H1 (cell line): ENCODE data around the gene SLC2A10. TPM values are rescaled to one million over a fixed set of nuclear protein-coding genes. Genes with fewer than 3 reads are reported as not detected.

Experiments used
- CTCF ChIA-PET: fragments of 300-600 bp; sonication (Branson Sonifier 250); formaldehyde crosslinking; loops from one replicate; lab custom pipeline; 2021; ENCODE audit not compliant: partially characterized antibody; lab: Charles Lee
- POLR2A ChIA-PET: fragments of 300-600 bp; sonication (Branson Sonifier 250); formaldehyde crosslinking; loops from one replicate; lab custom pipeline; 2021; ENCODE audit warnings: inconsistent platforms; ENCODE audit not compliant: partially characterized antibody; lab: Charles Lee
- DNase-seq, 2 experiments: peaks; one replicate each; pipeline versions ENCODE4 v3.0.0 to v3.0.0-alpha.2; 2010 to 2022; ENCODE audit warnings: low spot score in 2 of 2, low read depth in 1 of 2, mixed read lengths in 1 of 2
- FAIRE-seq: peaks from 2 replicates; lab custom pipeline; 2011; peaks lifted over from hg19 to GRCh38; lab: Jason Lieb, UNC
- H2AFZ ChIP-seq: 2 replicates; pipeline ENCODE4 v1.8.1; 2012; ENCODE audit warnings: low read length, inconsistent platforms
- H2AK5ac ChIP-seq: 2 replicates; pipeline ENCODE4 v1.6.1; 2013; ENCODE audit warnings: low read depth, low read length
- H2BK120ac ChIP-seq: replicated peaks from 2 replicates; pipeline ENCODE3; 2013; ENCODE audit warnings: low read depth, low read length, inconsistent platforms
- H2BK12ac ChIP-seq: 2 replicates; pipeline ENCODE4 v1.6.1; 2013; ENCODE audit warnings: low read depth, low read length
- H2BK15ac ChIP-seq: 2 replicates; pipeline ENCODE4 v1.6.1; 2013; ENCODE audit warnings: low read length
- H2BK20ac ChIP-seq: 2 replicates; pipeline ENCODE4 v1.6.1; 2013; ENCODE audit warnings: low read length
- H2BK5ac ChIP-seq: 2 replicates; pipeline ENCODE4 v1.6.1; 2013; ENCODE audit warnings: low read depth, low read length
- H3K14ac ChIP-seq: 2 replicates; pipeline ENCODE4 v1.6.1; 2013; ENCODE audit warnings: inconsistent platforms; ENCODE audit not compliant: insufficient read length
- H3K18ac ChIP-seq: 2 replicates; pipeline ENCODE4 v1.6.1; 2013; ENCODE audit warnings: low read length; ENCODE audit errors: extremely low read depth
- H3K23ac ChIP-seq: 2 replicates; pipeline ENCODE4 v1.6.1; 2013; ENCODE audit warnings: inconsistent platforms; ENCODE audit not compliant: insufficient read length
- H3K23me2 ChIP-seq: 2 replicates; pipeline ENCODE4 v1.6.1; 2013; ENCODE audit warnings: low read depth, low read length
- H3K27ac ChIP-seq: 2 replicates; pipeline ENCODE4 v1.6.1; 2011; ENCODE audit warnings: low read depth, low read length, inconsistent platforms
- H3K27me3 ChIP-seq, 4 experiments: replicated peaks in 1 of 4; 1 replicate in 1 of 4; 2 replicates in 3 of 4; pipeline versions ENCODE4 v1.6.1 to v1.8.1; 2011 to 2013; ENCODE audit warnings: low read length in 3 of 4, mild to moderate bottlenecking in 3 of 4, inconsistent platforms in 2 of 4, mixed read lengths in 2 of 4, moderate library complexity in 1 of 4; ENCODE audit not compliant: control insufficient read depth in 3 of 4, insufficient read depth in 3 of 4; ENCODE audit errors: extremely low read depth in 1 of 4
- H3K36me3 ChIP-seq, 4 experiments: 2 replicates each; pipeline versions ENCODE4 v1.6.1 to v1.8.1; 2011 to 2013; ENCODE audit warnings: mild to moderate bottlenecking in 4 of 4, low read length in 3 of 4, moderate library complexity in 2 of 4, control low read depth in 1 of 4, inconsistent platforms in 1 of 4; ENCODE audit not compliant: insufficient read depth in 4 of 4, control insufficient read depth in 2 of 4
- H3K4ac ChIP-seq: replicated peaks from 2 replicates; pipeline ENCODE3; 2013; ENCODE audit warnings: low read length, low read depth, mixed read lengths, inconsistent platforms; ENCODE audit not compliant: insufficient read length
- H3K4me1 ChIP-seq, 4 experiments: replicated peaks in 1 of 4; 1 replicate in 1 of 4; 2 replicates in 3 of 4; pipeline versions ENCODE4 v1.6.1 to v1.8.1; 2011 to 2013; ENCODE audit warnings: low read length in 3 of 4, inconsistent platforms in 2 of 4, mixed read lengths in 1 of 4; ENCODE audit not compliant: insufficient read depth in 4 of 4, control insufficient read depth in 3 of 4
- H3K4me2 ChIP-seq, 2 experiments: 2 replicates each; pipeline versions ENCODE4 v1.6.1 to v1.8.1; 2011 to 2013; ENCODE audit warnings: low read depth in 2 of 2, low read length in 2 of 2, control low read depth in 1 of 2, inconsistent platforms in 1 of 2, mild to moderate bottlenecking in 1 of 2; ENCODE audit not compliant: insufficient read depth in 1 of 2
- H3K4me3 ChIP-seq, 4 experiments: fragments of 200-600, 300-600 bp in 1 of 4; sonication (generic), shearing (Covaris generic), sonication (Bioruptor Twin) in 1 of 4; 2 replicates each; pipeline versions ENCODE4 v1.5.1 to v1.8.1; 2011 to 2016; ENCODE audit warnings: low read length in 4 of 4, low read depth in 3 of 4, control low read depth in 2 of 4, inconsistent platforms in 2 of 4, mild to moderate bottlenecking in 2 of 4, mixed read lengths in 1 of 4, moderate library complexity in 1 of 4; ENCODE audit not compliant: insufficient read depth in 2 of 4; ENCODE audit errors: extremely low read depth in 1 of 4
- H3K56ac ChIP-seq: replicated peaks from 2 replicates; pipeline ENCODE3; 2013; ENCODE audit warnings: low read depth, mild to moderate bottlenecking, mixed read lengths, low read length, inconsistent platforms; ENCODE audit not compliant: insufficient read length
- H3K79me1 ChIP-seq: 2 replicates; pipeline ENCODE4 v1.6.1; 2013; ENCODE audit warnings: low read depth, low read length, control low read depth
- H3K79me2 ChIP-seq, 2 experiments: 2 replicates each; pipeline versions ENCODE4 v1.6.1 to v1.8.1; 2012 to 2013; ENCODE audit warnings: low read length in 2 of 2, mild to moderate bottlenecking in 2 of 2, inconsistent platforms in 1 of 2; ENCODE audit not compliant: insufficient read depth in 2 of 2, control insufficient read depth in 1 of 2
- H3K9ac ChIP-seq, 4 experiments: replicated peaks in 1 of 4; 1 replicate in 1 of 4; 2 replicates in 3 of 4; pipeline versions ENCODE4 v1.6.1 to v1.8.1; 2011 to 2013; ENCODE audit warnings: low read depth in 3 of 4, low read length in 3 of 4, control low read depth in 2 of 4, mild to moderate bottlenecking in 2 of 4, moderate library complexity in 2 of 4, inconsistent platforms in 1 of 4; ENCODE audit errors: extremely low read depth in 1 of 4
- H3K9me3 ChIP-seq, 2 experiments: 2 replicates each; pipeline versions ENCODE4 v1.6.1 to v1.8.1; 2012 to 2013; ENCODE audit warnings: mild to moderate bottlenecking in 2 of 2, moderate library complexity in 2 of 2, control low read depth in 1 of 2, inconsistent platforms in 1 of 2, low read depth in 1 of 2, low read length in 1 of 2, mixed read lengths in 1 of 2; ENCODE audit not compliant: insufficient read depth in 2 of 2
- H4K20me1 ChIP-seq, 2 experiments: replicated peaks in 1 of 2; 2 replicates each; pipeline versions ENCODE3 to v1.8.1; 2011 to 2013; ENCODE audit warnings: inconsistent platforms in 2 of 2, low read length in 2 of 2, mild to moderate bottlenecking in 1 of 2; ENCODE audit not compliant: insufficient read depth in 2 of 2, control insufficient read depth in 1 of 2
- H4K5ac ChIP-seq: 2 replicates; pipeline ENCODE4 v1.6.1; 2013; ENCODE audit warnings: low read length, low read depth, mixed read lengths, inconsistent platforms; ENCODE audit not compliant: insufficient read length
- H4K8ac ChIP-seq: 2 replicates; pipeline ENCODE4 v1.8.0; 2013; ENCODE audit warnings: mild to moderate bottlenecking, moderate library complexity, low read length, inconsistent platforms; ENCODE audit not compliant: insufficient read depth; ENCODE audit errors: extremely low read depth
- H4K91ac ChIP-seq: replicated peaks from 2 replicates; pipeline ENCODE3; 2013; ENCODE audit warnings: low read length, mixed read lengths, inconsistent platforms; ENCODE audit not compliant: insufficient read length
- GABPA ChIP-seq: IDR thresholded peaks from 2 replicates; pipeline ENCODE4 v1.6.1; 2011; ENCODE audit warnings: mild to moderate bottlenecking, low read length, moderate library complexity, borderline replicate concordance; ENCODE audit not compliant: insufficient read depth
- HDAC2 ChIP-seq, 2 experiments: fragments of 300-600 bp in 1 of 2; sonication (generic) in 1 of 2; IDR thresholded peaks; 2 replicates each; pipeline ENCODE4 v1.6.1; 2011 to 2012; ENCODE audit warnings: low read depth in 2 of 2, low read length in 2 of 2, mild to moderate bottlenecking in 2 of 2, moderate library complexity in 2 of 2, borderline replicate concordance in 1 of 2, inconsistent platforms in 1 of 2
- KDM4A ChIP-seq: IDR thresholded peaks from one replicate; pipeline ENCODE4 v1.7.1; 2012; ENCODE audit warnings: low read depth, mild to moderate bottlenecking, moderate library complexity, low read length, inconsistent platforms; ENCODE audit not compliant: severe bottlenecking
- RAD21 ChIP-seq, 2 experiments: IDR thresholded peaks in 1 of 2; conservative IDR thresholded peaks in 1 of 2; 2 replicates each; pipeline ENCODE4 v1.6.1; 2011; ENCODE audit warnings: low read depth in 2 of 2, low read length in 2 of 2, improper control_type of control experiment in 1 of 2, inconsistent platforms in 1 of 2, mild to moderate bottlenecking in 1 of 2, moderate library complexity in 1 of 2
- SAP30 ChIP-seq: fragments of 300-600 bp; sonication (generic); IDR thresholded peaks from 2 replicates; pipeline ENCODE4 v1.7.1; 2012; ENCODE audit warnings: low read length, moderate library complexity, mild to moderate bottlenecking, inconsistent platforms; ENCODE audit not compliant: insufficient read depth, insufficient replicate concordance
- SIN3A ChIP-seq, 2 experiments: IDR thresholded peaks in 1 of 2; conservative IDR thresholded peaks in 1 of 2; 2 replicates each; pipeline ENCODE4 v1.6.1; 2011 to 2012; ENCODE audit warnings: low read length in 2 of 2, improper control_type of control experiment in 1 of 2, low read depth in 1 of 2, mild to moderate bottlenecking in 1 of 2
- TCF12 ChIP-seq: IDR thresholded peaks from 2 replicates; pipeline ENCODE4 v1.6.1; 2011; ENCODE audit warnings: low read depth, mild to moderate bottlenecking, low read length
- WGBS, 2 experiments: shearing (Covaris generic) in 1 of 2; methylation state at CpG; one replicate each; pipeline versions ENCODE4 v1.1.6 to v1.1.7; 2013 to 2015; ENCODE audit warnings: low lambda C conversion rate in 2 of 2, mixed read lengths in 2 of 2, inconsistent platforms in 1 of 2, low coverage in 1 of 2, missing lambda C conversion rate in 1 of 2; ENCODE audit not compliant: insufficient replicate concordance in 2 of 2, insufficient coverage in 1 of 2, insufficient read length in 1 of 2; ENCODE audit errors: extremely low coverage in 1 of 2, missing lambda C conversion rate in 1 of 2; 5-methylcytosine and 5-hydroxymethylcytosine counted together
- polyA plus RNA-seq, 7 experiments: library from polyadenylated mRNA; depleted of rRNA in 3 of 7; stranded (reverse) in 5 of 7; unstranded in 2 of 7; fragments of >200 nt in 5 of 7; fragments of 200-250 nt in 2 of 7; gene quantifications; 1 replicate in 5 of 7; 2 replicates in 1 of 7; 4 replicates in 1 of 7; pipeline versions ENCODE4 v1.2.1 to v1.2.3, GENCODE V29; 2011 to 2013; ENCODE audit warnings: missing spikeins in 2 of 7, mixed read lengths in 2 of 7
- total RNA-seq: library from RNA; stranded (reverse); fragmentation: NEBNext Ultra II Directional; extraction: Animal tissue kit (Norgen Biotek cat#: 25700); gene quantifications from 2 replicates; pipeline ENCODE4 v1.2.1, GENCODE V29; 2021

Gene SLC2A10
- total and polyA plus RNA-seq, 2 of the 8 experiments (the other 6 are each of a cell fraction or from before 2014, with no cell fraction given): 9.0 to 9.7 TPM

- H3K14ac ChIP-seq: no peak overlapping the region
- H3K23me2 ChIP-seq: no peaks in the 10 kb centered on the region
- H3K79me2 ChIP-seq: peaks cover 0 to 4% of the 10 kb centered on the region in 2 experiments; a peak in 1 of 4 replicates
- no peaks in the 10 kb centered on the region; a peak in 2 of 7 replicates for H3K27me3 ChIP-seq
- H4K91ac ChIP-seq: no peak overlapping the region
- H4K8ac ChIP-seq: no peak overlapping the region
- no peak overlapping the region for H2BK120ac ChIP-seq
- H4K20me1 ChIP-seq: no peaks in the 10 kb centered on the region
- ChIA-PET POLR2A (interaction anchor here (0.5 to 1.3 kb wide), 2 partner anchors 9 to 104 kb away, joined by 3 to 4 read pairs; no protein-coding TSS in a partner anchor), CTCF (interaction anchor here (0.6 to 4.4 kb wide), 9 partner anchors 10 to 466 kb away, joined by 3 to 21 read pairs (median 4); no protein-coding TSS in a partner anchor)
- DNase-seq: no peak
- no peak overlapping the region for H2AK5ac ChIP-seq
- no peak overlapping the region for H3K4me2 ChIP-seq
- H2AFZ ChIP-seq: no peak overlapping the region
- no peak overlapping the region for H2BK15ac ChIP-seq
- no peak overlapping the region for H3K18ac ChIP-seq
- H4K5ac ChIP-seq: no peak overlapping the region
- H3K4me1 ChIP-seq: peaks cover 3 to 17% (median 8%) of the 10 kb centered on the region in 4 experiments; a peak in 6 of 7 replicates
- no peak overlapping the region for H3K4me3 ChIP-seq
- peaks cover 0 to 4% (median 0%) of the 10 kb centered on the region in 4 experiments; a peak in 1 of 8 replicates for H3K36me3 ChIP-seq
- no peak overlapping the region for H3K23ac ChIP-seq
- 95% methylated on average over 3 of the region's 3 CpGs; no CpG with 5 or more reads in 1 of the 2 experiments for WGBS, 2 experiments
- H3K27ac ChIP-seq: no peak overlapping the region
- H3K9me3 ChIP-seq: peaks cover 6 to 16% of the 10 kb centered on the region in 2 experiments; a peak in 3 of 4 replicates
- H2BK12ac ChIP-seq: no peak overlapping the region
- FAIRE-seq: no peak
- H3K9ac ChIP-seq: no peak overlapping the region
- H3K4ac ChIP-seq: no peak overlapping the region
- H2BK5ac ChIP-seq: no peak overlapping the region
- H3K79me1 ChIP-seq: no peaks in the 10 kb centered on the region
- H2BK20ac ChIP-seq: no peak overlapping the region
- H3K56ac ChIP-seq: no peak overlapping the region
- TF ChIP-seq SIN3A (conservative IDR thresholded peaks at IDR 0.05 in 1 of 2, IDR thresholded peaks at IDR 0.05 in 1 of 2; ENCODE audit: low read depth in 1 of 2, low read length in 2 of 2) (no peak), GABPA (no peak), KDM4A (no peak), SAP30 (no peak), RAD21 (IDR thresholded peaks at IDR 0.05 in 1 of 2, conservative IDR thresholded peaks at IDR 0.05 in 1 of 2; ENCODE audit: low read depth in 2 of 2, low read length in 2 of 2) (no peak), TCF12 (no peak), HDAC2 (IDR thresholded peaks at IDR 0.05; ENCODE audit: borderline replicate concordance in 1 of 2, low read depth in 2 of 2, low read length in 2 of 2) (no peak)
These were observed 38.6 kb upstream of the SLC2A10 start for GRCh38 chr20:46670585-46671584.
